Naive B cell (primary cell): ENCODE results near the gene ERCC1. TPM values are rescaled to one million over a fixed set of nuclear protein-coding genes. Genes with fewer than 3 reads are reported as not detected.

Source experiments
- ATAC-seq, 2 donors: fragments of 150-1000 bp; cut with Tn5 transposase; 2 replicates each; pipeline ENCODE4 v1.10.0; 2021; ENCODE audit warnings: low read depth in 2 of 2, mild to moderate bottlenecking in 2 of 2, moderate library complexity in 2 of 2
- DNase-seq: peaks from one replicate; pipeline ENCODE4 v3.0.0; 2022
- H3K27ac Mint-ChIP-seq, 6 donors: one replicate each; pipeline ENCODE4 v1.8.0; 2020 to 2022; ENCODE audit warnings: mild to moderate bottlenecking in 6 of 6, mixed read lengths in 6 of 6, moderate library complexity in 5 of 6, inconsistent platforms in 2 of 6
- H3K27me3 Mint-ChIP-seq, 3 donors: one replicate each; pipeline ENCODE4 v1.8.0; 2021 to 2022; ENCODE audit warnings: mixed read lengths in 3 of 3, mild to moderate bottlenecking in 1 of 3
- H3K36me3 Mint-ChIP-seq, 2 donors: one replicate each; pipeline ENCODE4 v1.8.0; 2020 to 2022; ENCODE audit warnings: mixed read lengths in 2 of 2, inconsistent platforms in 1 of 2, mild to moderate bottlenecking in 1 of 2
- H3K4me1 Mint-ChIP-seq, 3 donors: one replicate each; pipeline ENCODE4 v1.8.0; 2020 to 2022; ENCODE audit warnings: mixed read lengths in 3 of 3, inconsistent platforms in 1 of 3, mild to moderate bottlenecking in 1 of 3, moderate library complexity in 1 of 3
- H3K4me3 Mint-ChIP-seq, 8 donors: one replicate each; pipeline ENCODE4 v1.8.0; 2020 to 2022; ENCODE audit warnings: mild to moderate bottlenecking in 8 of 8, mixed read lengths in 8 of 8, moderate library complexity in 8 of 8, inconsistent platforms in 2 of 8
- H3K9me3 Mint-ChIP-seq, 7 donors: one replicate each; pipeline ENCODE4 v1.8.0; 2020 to 2022; ENCODE audit warnings: mixed read lengths in 7 of 7, mild to moderate bottlenecking in 5 of 7, inconsistent platforms in 2 of 7, moderate library complexity in 1 of 7
- polyA plus RNA-seq, 6 donors: library from polyadenylated mRNA; unstranded; fragments of 300-500 nt; fragmentation: Illumina TruSeq; gene quantifications; one replicate each; pipeline ENCODE4 v1.2.3, GENCODE V29; 2021; ENCODE audit warnings: low read depth in 6 of 6

ERCC1 gene
- polyA plus RNA-seq, 6 donors from 2014 or later = 40.0 to 91.4 (median 46.2) TPM

DNA sequence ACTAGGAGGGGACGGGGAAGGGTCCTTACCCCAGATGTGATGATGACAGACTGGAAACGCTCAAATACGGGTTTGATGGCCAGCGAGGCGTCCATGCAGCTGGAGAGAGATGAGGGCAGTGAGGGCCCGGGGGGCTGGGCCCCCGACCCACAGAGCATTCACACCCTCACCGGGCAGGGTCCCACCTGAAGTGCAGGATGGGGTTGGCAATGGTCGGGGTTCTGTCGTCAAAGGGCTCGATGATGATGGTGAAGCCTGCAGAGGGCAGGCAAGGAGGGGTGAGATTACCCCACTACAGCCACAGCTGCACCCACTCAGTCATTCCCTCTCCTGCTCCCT, 66.3 kb downstream of the ERCC1 start:
- no peaks in the 10 kb centered on the region for H3K9me3 Mint-ChIP-seq
- peak overlapping the region in 1 of 8 donors; percentile 66 for H3K4me3 Mint-ChIP-seq
- no peaks in the 10 kb centered on the region for H3K27me3 Mint-ChIP-seq
- H3K36me3 Mint-ChIP-seq = peaks cover 5 to 9% of the 10 kb centered on the region in 2 donors
- DNase-seq (no peak), ATAC-seq (no peak)
- no peak overlapping the region for H3K27ac Mint-ChIP-seq
- peaks cover 0 to 5% (median 4%) of the 10 kb centered on the region in 3 donors for H3K4me1 Mint-ChIP-seq

Other genes starting within 250 kb of the ERCC1 start
- gene TRAPPC6A, start 245.7 kb downstream of the ERCC1 start, polyA plus RNA-seq = 100 to 1,000 TPM; 114 to 248 (median 134) TPM
- gene BLOC1S3, start 245.1 kb downstream of the ERCC1 start, polyA plus RNA-seq = 10 to 100 TPM in 5 of 6 donors, 1 to 10 TPM in 1; 9.1 to 24.5 (median 13.6) TPM
- gene EXOC3L2, start 178.5 kb downstream of the ERCC1 start, polyA plus RNA-seq = not detected
- 1 to 10 TPM in 1 of 6 donors, under 1 TPM in 4, not detected in 1; 0.35 to 2.7 (median 0.82) TPM for gene MARK4, start 172.6 kb downstream of the ERCC1 start, polyA plus RNA-seq
- gene CKM, start 101.0 kb downstream of the ERCC1 start, polyA plus RNA-seq = not detected
- not detected for gene KLC3, start 83.2 kb downstream of the ERCC1 start, polyA plus RNA-seq
- gene ERCC2, start 53.3 kb downstream of the ERCC1 start, polyA plus RNA-seq = 1 to 10 TPM; 4.7 to 8.0 (median 6.7) TPM
- gene PPP1R13L, start 18.8 kb downstream of the ERCC1 start, polyA plus RNA-seq = 1 to 10 TPM in 4 of 6 donors, under 1 TPM in 1, not detected in 1; 0.29 to 4.3 (median 2.5) TPM
- 1 to 10 TPM in 5 of 6 donors, under 1 TPM in 1; 0.49 to 8.5 (median 3.0) TPM for gene POLR1G, start 17.3 kb downstream of the ERCC1 start, polyA plus RNA-seq
- gene FOSB, start 44.1 kb upstream of the ERCC1 start, polyA plus RNA-seq = 100 to 1,000 TPM in 1 of 6 donors, 10 to 100 TPM in 5; 26.6 to 110 (median 82.1) TPM
- gene RTN2, start 73.1 kb upstream of the ERCC1 start, polyA plus RNA-seq = under 1 TPM in 3 of 6 donors, not detected in 3; 0.28 to 0.58 (median 0.47) TPM
- 1 to 10 TPM; 1.6 to 3.4 (median 2.4) TPM for gene PPM1N, start 74.5 kb upstream of the ERCC1 start, polyA plus RNA-seq
- 10 to 100 TPM; 51.5 to 87.2 (median 64.3) TPM for gene VASP, start 83.6 kb upstream of the ERCC1 start, polyA plus RNA-seq
- gene OPA3, start 160.9 kb upstream of the ERCC1 start, polyA plus RNA-seq = 10 to 100 TPM in 1 of 6 donors, 1 to 10 TPM in 4, not detected in 1; 5.0 to 14.4 (median 7.8) TPM
- not detected for gene GPR4, start 178.3 kb upstream of the ERCC1 start, polyA plus RNA-seq
- 10 to 100 TPM in 3 of 6 donors, 1 to 10 TPM in 3; 4.3 to 14.1 (median 10.3) TPM for gene EML2, start 215.5 kb upstream of the ERCC1 start, polyA plus RNA-seq
- not detected for gene GIPR, start 244.3 kb upstream of the ERCC1 start, polyA plus RNA-seq